Epithelial cell of proximal tubule (primary cell): ENCODE measurements around the gene NEUROG1. TPM values are rescaled to one million over a fixed set of nuclear protein-coding genes. Genes with fewer than 3 reads are reported as not detected.
"Not testable (repeated sequence)": the region's sequence is repeated elsewhere in the genome, so short reads cannot be mapped to it uniquely, and the experiment has no call there.

Experiments used
- DNase-seq: peaks from one replicate; pipeline ENCODE4 v3.0.0-alpha.2; 2011; ENCODE audit warnings: low read depth
- H3K4me3 ChIP-seq: 2 replicates; pipeline ENCODE4 v1.5.1; 2011; ENCODE audit warnings: low read depth, mild to moderate bottlenecking, low read length
- total RNA-seq: library from RNA; depleted of rRNA; stranded (reverse); fragments of >200 nt; gene quantifications from 2 replicates; pipeline ENCODE4 v1.2.3, GENCODE V29; 2015
- TF ChIP-seq, protein P1 (sequence below): conservative IDR thresholded peaks from 2 replicates; pipeline ENCODE4 v1.5.1; 2012; ENCODE audit warnings: low read depth, mild to moderate bottlenecking, low read length

The NEUROG1 gene
- total RNA-seq, 1 donor from 2014 or later, result not detected

DNA sequence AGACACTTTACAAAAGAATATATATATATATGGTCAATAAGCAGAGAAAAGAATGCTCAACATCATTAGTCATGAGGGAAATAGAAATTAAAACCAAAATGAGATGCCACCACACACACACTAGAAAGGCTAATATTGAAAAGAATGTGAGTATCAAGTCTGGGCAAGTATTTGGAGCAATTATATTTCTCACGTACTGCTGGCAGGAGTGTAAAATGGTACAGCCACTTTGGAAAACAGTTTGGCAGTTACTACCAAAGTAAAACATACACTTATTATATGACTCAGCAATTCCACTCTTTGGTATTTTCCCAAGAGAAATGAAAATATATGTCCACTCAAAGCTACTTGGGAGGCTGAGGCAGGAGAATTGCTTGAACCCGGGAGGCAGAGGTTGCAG lies 29.8 kb downstream of the NEUROG1 start:
- H3K4me3 ChIP-seq, result no peak overlapping the region
- TF ChIP-seq, protein P1, sequence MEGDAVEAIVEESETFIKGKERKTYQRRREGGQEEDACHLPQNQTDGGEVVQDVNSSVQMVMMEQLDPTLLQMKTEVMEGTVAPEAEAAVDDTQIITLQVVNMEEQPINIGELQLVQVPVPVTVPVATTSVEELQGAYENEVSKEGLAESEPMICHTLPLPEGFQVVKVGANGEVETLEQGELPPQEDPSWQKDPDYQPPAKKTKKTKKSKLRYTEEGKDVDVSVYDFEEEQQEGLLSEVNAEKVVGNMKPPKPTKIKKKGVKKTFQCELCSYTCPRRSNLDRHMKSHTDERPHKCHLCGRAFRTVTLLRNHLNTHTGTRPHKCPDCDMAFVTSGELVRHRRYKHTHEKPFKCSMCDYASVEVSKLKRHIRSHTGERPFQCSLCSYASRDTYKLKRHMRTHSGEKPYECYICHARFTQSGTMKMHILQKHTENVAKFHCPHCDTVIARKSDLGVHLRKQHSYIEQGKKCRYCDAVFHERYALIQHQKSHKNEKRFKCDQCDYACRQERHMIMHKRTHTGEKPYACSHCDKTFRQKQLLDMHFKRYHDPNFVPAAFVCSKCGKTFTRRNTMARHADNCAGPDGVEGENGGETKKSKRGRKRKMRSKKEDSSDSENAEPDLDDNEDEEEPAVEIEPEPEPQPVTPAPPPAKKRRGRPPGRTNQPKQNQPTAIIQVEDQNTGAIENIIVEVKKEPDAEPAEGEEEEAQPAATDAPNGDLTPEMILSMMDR, result no peak
- no peak for DNase-seq

DNA sequence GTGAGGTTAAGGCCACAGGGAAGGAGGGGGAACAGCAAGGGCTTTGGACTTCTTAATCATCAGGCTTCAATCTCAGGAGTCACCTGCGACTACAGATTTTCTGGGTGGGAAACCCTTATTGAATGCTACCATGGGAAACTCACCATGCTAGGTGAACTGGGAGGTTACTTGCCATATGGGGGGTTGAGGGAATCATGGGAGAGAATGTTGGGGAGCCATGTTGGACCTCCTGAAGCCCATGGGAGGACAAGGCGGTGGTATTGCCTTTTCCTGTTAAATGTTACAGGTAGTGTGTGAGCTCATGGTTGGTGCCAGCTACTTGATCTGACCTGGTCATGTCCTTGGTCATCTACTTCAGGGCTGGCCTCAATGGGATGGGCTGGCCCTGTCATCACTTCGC lies 31.4 kb downstream of the NEUROG1 start:
- TF ChIP-seq, protein P1, result no peak
- DNase-seq, result no peak
- H3K4me3 ChIP-seq, result no peak overlapping the region

DNA sequence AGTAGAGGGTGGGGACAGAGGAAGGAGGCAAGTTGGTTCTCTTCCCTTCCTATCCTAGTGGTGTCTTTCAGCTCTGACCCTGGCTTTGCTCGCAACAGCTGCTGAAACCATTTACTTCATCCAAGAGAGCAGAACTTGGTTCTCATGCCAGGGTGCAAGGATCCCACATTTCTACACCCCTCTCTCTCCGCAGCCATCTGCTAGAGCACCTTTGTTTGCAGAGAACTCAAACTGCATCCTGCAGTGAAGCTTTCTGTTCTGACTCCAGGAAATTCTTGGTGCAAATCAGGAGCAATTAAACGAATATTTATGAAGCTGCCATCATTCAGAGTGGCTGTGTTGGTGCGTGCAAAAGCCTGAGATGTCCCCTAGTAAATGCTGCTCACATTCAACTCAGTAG lies 31.9 kb downstream of the NEUROG1 start:
- no peak for DNase-seq
- TF ChIP-seq, protein P1, result no peak
- no peak overlapping the region for H3K4me3 ChIP-seq

DNA sequence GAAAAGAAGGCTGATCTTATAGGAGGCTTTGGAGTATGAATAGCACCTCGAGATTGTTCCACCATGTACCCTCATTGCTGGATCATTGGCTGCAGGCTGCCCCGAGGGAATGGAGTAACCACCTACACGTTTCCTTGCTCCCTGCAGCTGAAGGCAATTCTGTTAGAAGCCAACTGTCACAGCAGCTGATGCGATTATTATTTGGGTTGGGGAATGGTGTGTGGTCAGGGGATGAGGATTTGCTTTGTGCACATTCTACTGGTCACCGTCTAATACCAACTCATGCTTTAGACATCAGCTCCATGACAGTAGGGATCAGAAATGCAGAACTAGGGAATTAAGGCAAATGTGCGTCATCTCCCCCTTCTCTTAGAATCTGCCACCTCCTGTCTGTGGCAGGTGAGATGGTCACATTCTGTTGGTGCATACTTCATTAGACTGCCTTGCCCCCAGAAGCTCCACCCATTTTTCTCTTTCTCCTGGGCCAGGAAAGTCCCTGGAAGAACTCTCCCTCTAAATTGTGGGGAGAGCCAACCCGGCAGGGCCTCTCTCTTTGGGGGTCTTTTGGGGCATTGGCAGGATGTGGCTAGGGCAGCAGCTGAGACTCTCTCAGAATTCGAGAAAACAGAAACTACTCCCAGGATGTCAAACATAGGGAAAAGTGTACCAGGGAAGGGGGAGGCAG lies 32.8 kb downstream of the NEUROG1 start:
- H3K4me3 ChIP-seq, result no peak overlapping the region
- TF ChIP-seq, protein P1, result no peak
- no peak for DNase-seq

DNA sequence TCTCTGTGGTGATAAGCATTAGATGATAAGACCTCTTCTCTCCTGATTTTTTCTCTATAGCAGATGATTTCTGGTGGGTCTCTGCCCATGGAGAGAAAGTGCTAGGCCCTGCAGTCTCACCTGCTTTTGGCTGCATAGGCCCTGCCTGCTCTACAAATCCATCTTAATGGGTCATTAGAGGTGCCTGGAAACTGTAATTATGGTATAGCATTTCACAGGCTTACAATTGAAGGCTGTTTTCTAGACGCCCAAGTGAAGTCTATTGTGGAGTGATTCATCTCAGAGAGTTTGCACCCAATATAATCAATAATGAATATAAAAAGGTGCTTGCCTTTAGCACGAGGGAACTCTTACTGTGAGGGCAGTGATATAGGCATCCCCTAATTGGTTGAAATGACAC lies 33.8 kb downstream of the NEUROG1 start:
- no peak overlapping the region for H3K4me3 ChIP-seq
- TF ChIP-seq, protein P1, result no peak
- DNase-seq, result no peak

DNA sequence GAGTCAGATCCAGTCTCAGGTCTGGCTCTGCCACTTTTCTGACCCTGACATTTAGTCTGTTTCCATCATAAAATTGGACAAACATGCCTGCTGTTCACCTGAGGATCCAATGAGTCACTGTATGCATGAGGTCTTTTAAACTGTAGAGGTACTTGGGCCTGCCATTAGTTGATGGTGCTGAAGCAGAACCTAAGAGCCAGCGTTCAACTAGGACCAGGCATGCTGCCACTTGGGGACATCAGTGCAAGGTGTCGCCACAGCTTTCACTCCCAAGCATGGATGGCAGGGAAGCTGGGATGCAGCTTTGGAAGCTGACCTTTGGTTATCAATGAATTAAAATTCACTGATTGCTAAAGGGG lies 37.1 kb downstream of the NEUROG1 start:
- no peak overlapping the region for H3K4me3 ChIP-seq
- TF ChIP-seq, protein P1, result no peak
- DNase-seq, result no peak

DNA sequence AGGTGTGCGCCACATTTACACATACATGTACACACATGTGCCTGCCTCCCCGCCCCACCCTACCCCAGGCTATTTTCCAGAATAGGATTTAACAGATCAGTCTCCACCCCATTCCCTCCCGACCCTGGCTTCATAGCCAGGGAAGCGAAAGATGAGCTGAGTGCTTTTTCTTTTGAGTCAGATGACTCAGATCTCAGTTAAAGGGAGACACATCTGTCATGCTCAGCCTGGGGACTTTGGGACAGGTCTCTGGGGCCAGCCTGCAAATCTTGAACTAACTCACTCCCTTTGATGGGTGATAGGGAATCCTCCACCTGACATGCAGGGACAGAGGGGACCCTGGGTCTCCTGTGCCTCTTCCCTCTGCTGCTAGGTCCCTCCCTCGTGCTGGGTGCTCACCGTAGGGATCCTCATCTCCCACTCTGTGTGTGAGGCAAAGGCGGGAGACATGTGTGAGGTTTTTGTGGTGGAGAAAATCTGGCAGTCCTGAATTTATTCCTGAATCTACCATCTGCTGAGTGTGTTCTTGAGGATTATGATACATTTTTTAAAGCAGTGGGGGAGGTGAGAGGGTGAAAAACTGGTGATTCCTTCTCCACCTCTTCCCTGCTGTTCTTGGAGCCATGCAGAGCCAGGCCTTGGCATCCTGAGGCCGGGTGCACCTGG lies 37.7 kb downstream of the NEUROG1 start:
- DNase-seq, result no peak
- TF ChIP-seq, protein P1, result no peak
- H3K4me3 ChIP-seq, result no peak overlapping the region

DNA sequence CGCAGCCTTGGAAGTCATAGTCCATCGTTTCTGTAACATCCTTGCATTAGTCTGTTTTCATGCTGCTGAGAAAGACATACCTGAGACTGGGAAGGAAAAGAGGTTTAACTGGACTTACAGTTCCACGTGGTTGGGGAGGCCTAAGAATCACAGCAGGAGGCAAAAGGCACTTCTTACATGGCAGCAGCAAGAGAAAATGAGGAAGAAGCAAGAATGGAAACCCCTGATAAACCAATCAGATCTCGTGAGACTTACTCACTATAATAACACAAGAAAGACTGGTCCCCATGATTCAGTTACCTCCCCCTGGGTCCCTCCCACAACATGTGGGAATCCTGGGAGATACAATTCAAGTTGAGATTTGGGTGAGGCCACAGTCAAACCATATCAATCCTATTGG lies 40.2 kb downstream of the NEUROG1 start:
- H3K4me3 ChIP-seq, DNase-seq: not testable (repeated sequence)
